Pons (tissue), 1 donor: ENCODE measurements around the gene PLXNA2.
A peak's percentile ranks its signal among the peaks of the same experiment; 100 is the strongest.

Experiments used
- DNase-seq: peaks from one replicate; pipeline ENCODE4 v3.0.0-alpha.2; 2016; ENCODE audit warnings: low spot score

The PLXNA2 gene

DNA sequence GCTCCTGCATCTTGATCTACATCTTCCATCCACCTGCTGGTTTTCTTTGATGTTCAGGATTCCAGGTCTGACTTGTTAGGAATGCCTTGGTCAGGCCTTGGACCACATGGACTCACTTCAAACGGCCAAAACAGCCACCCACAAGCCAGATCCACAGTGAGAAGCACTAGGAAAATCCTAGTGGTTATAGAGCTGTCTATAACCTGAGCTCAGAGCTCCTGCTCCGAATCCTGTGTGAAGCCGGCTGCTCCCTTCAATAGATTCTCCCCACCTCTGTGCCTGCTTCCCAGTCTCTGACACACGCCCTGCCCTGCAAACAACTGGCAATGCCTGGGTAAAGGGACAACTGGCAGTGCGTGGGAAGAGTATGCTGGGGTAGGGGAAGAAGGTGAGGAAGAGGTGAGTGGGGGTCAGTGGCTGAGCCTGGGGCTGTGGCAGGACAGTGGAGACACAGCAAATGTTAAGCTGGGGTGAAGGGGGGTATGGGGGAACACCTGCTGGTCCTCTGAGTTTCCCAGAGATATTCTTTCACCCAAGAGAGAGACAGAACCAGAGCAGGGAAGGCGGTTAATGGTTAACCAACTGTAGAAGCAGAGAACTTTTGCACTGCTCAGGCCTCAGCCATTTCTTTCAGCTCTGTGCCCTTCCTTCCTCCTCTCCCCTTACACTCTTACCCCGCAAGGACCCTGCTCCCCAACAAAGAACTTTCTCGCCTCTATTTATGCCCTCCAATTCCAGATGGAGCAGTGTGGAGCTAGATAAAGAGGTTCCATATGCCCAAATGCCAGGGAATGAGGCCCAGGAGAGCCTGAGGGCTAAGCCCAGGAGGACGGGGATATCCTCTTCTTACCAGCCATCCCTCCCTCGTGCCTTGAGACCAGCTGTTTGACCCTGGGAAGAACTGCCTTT is 4.5 kb downstream of the PLXNA2 start:
- DNase-seq, result no peak

DNA sequence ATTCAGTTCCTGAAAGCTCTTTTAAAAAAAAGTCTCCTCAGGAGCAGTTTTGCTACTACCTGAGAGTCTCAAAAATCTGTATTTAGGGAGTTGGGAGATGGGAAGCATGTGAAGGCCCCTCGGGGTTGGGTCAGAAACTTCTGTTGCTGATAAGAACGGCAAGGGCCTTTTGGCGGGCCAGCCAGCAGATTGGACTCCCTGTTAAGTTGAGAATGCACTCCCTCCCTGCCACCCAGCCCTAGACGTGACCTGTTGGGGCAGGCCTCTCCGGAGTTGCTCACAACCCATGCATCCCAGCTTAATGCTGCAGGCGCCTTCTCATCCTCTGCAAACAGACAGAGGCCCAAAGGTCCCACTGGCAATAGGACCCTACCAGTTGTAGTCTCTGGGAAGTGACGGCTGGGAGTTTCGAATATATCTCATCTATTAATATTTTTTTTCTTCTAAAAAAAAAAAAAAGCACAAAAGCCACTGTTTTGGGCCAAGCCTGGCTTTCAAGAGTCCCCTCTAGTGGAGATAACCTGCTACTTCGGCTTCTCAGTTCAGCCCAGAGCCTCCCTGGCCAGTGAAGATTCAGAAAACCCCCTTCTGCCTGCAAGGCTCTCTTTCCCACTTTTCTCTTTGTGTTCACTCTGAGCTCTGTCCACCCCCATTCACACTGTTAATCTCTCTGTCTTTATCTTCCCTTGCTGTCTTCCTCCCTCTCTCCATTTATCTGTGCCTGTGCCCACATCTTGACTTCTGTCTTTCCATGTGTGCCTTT is 5.3 kb downstream of the PLXNA2 start:
- no peak for DNase-seq

DNA sequence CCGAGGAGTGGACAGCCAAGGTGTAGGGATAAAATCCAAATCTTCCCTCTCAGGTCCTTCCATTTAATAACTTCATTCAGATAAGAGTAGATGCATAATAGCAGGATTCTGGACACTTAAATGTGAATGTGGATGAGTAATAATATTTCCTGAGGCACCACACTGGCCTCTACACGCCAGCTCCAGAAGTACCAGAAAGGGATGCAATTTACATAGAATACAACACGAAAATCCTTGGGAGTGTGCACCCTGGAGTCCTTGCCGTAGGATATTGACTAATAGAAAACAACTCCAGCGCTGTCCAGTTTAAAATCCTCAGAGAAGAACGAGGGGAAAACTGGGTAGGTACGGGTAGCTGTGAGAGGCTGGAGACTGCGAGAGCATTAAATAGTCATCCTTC is 6.9 kb downstream of the PLXNA2 start:
- no peak for DNase-seq

DNA sequence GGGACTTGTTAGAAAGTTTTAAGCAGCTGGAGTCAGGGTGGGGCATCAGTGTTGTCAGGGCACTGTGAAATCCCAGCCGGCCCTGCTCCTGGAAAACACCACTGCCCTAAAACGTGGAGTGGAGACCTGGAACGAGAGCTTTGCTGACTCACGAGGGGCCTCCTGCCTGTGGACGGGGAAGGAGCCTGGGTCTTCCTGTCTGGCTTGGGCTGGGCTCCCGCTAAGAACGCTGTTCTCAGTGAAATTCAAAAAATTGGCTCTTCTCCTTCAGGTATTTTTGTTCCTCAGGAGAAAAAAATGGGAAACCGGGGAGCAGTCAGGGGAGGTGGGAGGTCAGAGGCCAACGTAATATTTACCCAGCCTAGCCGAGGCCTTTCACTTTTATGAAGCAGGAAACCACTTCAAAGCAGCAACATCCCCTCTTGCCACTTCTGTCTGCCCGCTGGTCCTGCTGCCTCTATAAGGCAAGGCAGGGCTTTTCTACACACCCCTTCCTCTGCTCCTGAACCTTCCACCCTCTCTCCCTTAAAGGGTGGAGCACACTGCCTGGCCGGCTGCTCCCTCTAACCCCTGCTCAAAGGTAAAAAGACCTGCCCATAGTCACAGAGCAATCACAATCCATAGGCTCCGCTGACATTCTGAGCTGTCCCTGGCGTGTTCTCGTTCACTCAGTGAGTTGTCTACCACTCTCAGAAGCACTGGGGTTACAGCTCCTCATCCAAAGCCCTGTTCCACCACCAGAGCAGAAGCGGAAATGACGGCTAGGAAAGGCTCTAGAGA is 8.0 kb downstream of the PLXNA2 start:
- DNase-seq, result no peak

DNA sequence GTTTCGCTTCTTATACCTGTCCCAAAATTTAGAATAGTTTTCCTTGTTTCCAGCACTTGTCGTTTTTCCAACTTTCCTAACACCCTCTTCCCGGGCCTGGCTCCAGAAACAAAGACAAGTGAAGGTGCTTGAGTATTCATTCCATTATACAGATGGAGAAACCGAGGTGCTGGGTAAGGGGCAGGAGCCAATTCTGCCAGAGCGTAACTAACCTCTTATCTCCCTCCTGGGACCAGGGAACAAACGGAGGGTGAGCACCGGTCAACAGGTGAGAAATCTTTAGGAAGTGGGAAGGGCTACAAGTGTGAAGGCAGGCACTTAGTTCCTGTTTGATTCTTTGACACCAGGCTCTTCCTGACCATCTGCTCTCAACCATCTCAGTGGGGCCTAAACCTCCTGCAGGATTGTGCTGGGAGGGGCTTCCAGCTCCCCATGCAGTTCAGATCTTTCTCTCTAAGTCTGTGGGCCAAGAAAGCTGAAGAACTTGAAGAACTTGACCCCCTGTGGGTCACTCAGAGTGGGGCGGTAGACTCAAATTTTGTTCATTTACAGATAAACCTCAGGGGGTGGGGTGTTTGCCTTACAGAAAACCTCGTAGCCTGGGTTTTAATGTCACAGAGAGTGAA is 8.7 kb downstream of the PLXNA2 start:
- no peak for DNase-seq

DNA sequence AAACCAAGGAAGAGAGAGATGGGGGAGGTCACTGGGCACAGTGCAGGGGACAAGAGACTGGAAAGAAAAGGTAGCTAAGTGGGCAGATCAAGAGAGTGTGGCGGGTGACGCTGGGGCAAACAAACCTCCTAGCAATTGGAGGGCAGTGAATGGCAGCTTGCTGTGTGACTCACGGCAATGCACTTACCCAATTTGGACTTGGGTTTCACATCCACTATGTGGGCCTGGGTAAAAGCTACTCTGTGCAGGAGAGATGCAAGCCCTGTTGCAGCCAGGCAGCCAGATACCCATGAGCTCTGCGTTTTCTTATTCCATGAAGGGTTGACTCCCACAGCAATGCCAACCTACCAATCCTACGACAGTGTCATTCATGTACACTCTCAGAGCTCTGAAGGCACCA is 9.5 kb downstream of the PLXNA2 start:
- no peak for DNase-seq

DNA sequence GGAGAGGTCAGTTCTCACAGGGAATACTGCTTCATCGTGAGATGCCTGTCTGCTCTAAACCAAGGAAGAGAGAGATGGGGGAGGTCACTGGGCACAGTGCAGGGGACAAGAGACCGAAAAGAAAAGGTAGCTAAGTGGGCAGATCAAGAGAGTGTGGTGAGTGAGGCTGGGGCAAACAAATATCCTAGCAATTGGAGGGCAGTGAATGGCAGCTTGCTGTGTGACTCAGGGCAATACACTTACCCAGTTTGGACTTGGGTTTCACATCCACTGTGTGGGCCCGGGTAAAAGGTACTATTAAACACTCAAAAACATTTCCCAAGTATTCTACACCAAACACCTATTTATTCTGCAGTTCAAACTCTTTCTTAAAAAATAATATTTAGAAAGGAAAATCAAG is 10.2 kb downstream of the PLXNA2 start:
- no peak for DNase-seq

DNA sequence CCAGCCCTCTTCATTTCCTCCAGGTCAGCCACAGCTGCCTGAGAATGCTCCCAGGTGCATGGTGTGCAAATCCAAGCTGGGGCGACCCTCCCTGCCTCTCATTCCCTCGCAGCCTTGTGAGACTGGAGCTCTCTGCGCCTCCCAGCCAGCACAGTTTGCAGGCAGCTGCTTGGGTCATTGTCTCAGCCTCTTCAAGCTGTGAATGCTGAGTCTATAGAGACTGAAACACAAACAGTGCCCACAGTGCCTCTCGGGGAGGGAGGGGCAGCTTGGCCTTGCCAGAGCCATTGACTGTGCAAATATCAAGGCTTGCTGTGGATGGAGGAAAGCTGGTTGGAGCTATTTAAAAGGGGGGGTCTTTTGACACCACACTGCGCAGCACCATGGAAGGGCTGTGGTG is 10.6 kb downstream of the PLXNA2 start:
- peak; percentile 89 for DNase-seq

DNA sequence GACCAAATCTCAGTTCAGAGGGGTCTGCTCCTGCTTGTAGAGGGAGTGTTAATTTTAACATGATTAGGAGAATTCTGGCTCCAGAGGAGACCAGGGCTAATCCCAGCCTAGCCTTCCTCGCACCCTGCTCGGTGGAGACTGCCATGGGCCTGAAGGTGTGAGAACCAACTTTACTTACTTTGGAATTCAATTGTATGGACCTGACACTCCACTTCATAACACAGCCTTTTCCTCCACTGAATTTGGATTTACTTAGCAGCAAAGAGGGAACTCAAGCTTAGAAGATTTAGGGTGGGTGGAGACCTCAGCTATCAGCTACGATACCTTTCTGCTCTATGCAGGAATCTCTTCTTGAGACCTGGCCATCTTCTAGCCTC is 11.5 kb downstream of the PLXNA2 start:
- DNase-seq, result no peak

DNA sequence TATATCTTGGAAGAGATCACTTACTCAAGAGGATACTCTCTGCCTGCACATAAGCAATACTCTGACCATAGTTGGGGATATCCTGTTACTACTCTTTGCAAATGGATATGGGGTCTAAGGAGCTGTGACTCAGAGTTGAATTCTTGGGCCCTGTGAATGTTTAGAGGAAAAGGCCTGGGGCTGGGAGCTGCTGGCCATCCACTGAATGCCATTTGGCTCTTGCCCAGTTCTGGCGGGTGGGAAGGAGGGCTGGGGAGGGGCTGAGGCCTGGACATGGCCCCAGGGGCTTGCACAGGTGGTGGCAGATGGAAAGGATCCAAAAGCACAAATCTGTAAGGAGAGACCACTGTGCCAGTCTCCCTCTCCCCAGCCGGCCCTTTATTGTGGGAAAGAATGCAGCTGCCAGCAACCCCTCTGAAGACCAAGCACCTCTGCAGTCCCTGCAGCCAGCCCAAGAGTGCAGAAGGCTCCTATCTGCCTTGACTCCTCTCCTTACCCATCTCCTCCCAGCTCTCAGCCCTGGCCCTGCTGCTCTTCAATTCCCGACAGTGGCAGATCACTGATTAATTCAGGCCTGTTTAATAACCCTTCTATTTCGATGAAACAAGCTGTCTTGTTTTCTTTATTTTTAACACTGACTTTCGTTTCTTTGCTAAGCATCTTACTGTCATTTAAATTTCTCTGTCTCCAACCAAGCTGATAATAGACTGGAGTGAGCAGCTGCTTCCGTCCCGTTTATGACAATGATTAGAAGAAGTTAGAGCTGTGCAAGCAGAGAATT is 12.1 kb downstream of the PLXNA2 start:
- DNase-seq, result no peak

DNA sequence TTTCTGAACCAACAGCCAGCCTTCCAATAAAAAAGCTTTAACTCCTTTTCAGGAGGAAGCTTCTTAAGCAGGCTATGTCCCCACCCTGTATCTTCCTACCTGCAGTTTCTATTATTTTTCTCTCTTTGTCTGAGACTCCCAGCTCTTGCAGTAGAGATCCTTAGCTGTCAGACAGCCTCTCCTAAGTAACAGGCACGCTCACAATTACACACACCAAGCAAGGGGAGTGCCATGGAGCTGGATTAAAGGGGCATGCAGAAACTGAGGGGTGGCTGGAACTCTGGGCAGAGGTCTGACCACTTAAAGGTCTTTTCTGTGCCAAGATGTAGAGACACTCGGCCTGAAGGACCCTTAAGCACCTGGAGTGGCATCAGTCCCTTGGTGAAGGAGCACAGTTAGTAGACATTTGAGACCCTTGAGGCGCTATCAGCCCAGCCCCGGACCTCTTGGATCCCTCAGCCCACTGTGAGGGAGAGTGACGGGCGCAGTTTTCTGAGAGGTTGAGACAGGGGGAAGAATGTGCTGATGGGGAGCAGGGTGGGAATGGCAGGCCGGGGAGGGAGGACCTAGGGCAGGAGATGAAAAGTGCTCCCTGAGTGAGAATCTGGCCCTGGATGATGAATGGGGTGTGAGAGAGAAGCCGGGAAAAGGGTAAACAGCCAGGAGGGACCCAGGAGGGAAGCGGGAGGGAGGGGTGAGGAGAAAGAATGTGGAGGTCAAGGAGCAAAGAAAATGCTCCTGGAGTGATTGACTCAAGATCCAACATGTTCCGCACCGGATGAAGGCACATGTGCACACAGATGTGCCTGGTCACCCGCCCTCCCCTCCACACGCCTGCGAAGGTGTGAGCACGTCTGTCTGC is 13.3 kb downstream of the PLXNA2 start:
- no peak for DNase-seq

DNA sequence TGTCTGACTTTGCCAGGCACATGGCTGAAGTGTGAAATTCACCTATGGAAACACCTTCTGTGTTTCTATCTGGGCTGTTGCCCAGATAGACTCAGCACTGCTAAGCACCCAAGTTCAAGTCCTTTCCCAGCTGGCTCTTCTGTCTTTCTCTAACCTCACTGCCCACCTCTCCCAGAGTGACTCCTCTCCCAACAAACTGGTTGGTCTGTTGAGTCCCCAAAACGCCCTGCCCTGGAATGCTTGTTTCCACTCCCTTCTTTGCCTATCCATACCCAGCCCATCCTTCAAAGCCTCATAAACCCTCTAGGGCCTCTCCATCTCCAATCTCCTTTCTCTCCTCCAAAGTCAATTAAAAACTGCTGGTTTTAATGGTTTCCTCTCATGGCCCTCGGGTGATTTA is 15.6 kb downstream of the PLXNA2 start:
- no peak for DNase-seq

DNA sequence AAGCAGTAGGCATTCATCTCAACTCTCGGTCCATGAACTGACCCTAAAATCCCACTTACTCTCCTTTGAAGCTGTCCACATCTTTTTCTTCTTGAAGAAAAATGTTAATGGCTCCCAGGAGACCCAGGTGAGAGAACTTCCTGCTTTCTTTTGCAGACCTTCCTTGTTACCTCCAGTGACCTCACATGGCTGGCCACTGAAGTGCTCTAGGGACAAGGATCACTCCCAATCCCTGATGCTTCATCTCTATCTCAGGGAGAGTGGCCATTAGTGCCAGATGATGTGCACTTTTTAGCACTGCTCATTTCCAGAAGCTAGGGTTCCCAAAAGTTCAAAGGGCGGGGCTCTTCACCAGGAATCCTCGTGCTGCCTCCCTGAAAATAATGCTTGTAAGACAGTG is 16.2 kb downstream of the PLXNA2 start:
- no peak for DNase-seq

DNA sequence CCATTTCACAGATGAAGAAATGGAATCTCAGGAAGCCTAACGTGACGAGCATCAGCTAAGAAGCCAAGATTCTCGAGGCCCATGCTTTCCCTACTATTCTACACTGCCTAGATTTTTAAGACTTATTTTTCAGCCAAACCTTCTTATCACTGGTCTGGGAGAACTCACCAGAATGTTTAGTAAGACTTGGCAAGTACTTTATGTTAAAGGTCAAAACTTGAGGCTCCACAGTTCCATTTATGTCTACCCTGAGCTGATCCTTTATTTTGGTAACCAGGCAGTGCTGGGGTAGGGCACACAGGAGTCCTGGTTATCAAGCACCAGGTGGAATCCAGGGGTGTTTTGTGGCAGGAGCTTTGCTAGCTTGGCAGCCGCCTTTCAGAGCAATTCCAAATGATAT is 16.8 kb downstream of the PLXNA2 start:
- no peak for DNase-seq

DNA sequence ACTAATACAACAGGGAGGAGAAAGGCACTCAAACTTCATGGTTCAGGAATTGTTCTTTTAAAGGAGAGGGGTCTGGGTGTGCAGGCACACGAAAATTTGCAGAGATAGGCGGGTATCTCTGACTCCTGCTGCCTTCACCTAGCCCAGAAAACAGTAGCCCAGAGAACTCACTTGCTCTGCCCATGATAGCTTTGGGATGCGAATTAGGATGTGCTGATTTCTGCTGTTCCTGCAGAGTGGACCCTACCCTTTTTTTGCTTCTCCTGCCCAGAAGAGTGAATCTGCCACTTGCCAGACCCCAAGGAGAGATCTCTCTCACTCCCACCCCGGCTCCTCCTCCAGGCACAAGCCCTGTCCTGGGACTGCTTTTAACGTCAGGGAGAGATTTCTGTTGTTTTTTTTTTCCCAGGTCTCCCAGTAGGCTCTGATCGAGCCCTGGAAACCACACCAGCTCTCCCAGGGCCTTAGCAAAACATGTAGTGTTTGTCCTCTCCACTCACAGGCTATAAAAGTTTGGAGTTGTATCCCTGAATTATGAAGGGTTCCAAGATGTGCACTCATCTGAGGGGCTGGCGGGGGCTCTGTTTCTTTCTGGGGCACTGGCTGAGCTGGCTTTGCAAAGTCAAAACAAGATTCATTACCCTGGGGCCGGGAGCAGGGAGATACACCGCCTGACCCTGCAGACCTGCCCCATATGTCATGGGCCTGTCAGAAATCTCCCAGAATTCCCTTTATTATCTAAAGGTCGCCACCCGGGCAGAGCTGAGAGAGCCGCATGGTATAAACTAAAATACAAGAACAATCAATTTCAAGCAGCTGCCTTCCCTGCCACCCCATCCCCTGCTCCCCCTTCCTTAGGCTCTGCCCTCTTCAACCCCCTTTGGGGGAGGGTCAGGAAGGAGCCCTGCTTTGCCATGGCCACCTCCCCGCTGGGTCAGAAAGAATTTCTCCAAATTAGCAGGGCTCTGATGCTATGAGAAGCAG is 17.9 kb downstream of the PLXNA2 start:
- DNase-seq, result no peak

DNA sequence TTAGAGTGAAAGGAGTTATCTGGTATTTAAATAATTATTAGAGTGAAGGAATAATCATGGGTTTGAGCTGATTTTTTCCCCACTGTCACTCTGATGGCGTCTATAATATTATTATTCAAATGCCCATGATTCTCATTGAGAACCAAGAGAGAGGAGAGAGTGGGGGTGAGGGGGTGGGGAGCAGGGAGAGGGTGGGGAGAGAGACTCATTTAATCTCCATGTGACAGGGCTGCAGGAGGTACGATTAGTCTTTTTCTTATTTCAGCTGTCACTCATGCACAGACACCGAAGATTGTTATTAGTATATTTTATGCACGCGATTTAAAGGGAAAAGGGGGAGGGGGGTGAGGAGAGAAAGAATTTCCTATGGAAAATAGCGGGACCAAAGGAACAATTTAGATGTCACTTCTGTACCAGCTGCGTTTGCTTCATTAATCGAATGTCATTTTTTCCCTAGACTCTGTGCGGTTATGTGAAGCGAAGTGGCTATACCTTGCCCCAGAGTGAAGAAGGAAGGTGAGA is 19.9 kb downstream of the PLXNA2 start:
- DNase-seq, result no peak

DNA sequence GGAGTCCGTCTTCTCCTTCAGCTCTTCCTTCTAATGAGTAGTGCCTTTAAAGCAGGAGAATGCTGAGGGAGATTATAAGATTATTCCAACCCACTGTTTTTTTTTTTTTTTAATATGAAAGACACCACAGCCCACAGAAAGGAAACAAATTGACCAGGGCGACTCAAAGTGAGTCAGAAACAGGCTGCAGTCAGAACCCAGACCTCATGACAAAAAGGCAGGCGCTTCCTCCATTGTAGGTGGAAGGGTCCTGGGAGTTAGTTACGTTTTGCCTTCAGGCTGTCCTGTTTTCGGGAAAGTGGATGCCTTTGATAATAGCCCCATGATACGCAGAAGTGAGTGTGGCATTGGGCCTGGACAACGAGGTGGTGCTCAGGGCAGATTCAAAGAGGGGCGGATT is 21.0 kb downstream of the PLXNA2 start:
- DNase-seq, result no peak

DNA sequence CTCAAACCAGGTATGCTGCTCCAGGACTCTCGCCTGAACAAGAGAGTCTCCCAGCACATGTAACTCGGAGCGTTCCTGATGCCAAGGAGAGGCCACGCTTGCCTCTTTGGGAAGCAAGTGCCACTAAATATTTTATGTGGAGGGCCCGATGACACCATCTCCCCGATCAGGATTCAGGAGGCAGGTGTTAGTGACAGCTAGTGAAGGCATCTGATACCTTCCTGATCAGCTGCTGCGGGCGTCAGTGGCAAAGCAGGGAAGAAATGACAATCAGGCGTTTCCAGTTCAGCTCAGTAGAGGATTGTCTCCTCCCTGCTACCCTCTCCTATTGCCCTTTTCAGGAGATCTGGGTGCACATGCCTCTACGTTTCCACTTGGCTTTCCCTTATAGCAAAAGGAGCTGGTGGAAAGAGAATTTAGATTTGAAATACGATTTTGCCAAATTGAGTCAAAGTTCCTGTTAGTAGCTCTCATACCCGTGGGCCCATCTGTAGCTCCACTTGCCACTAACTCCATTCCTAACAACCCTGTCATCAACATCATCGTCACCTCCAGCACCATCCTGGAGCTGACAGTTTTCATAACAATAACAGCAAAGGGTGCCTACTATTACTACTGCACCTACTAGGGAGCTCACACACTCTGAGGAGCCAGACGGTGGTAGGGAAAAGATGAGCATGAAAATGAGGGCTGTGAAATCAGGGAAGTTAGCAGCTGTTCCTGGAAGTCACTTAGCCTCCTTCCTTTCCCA is 21.6 kb downstream of the PLXNA2 start:
- DNase-seq, result no peak
